Activated CD8-positive, alpha-beta memory T cell treated with anti-CD3 and anti-CD28 coated beads, Interleukin-2, amount 50 U/mL, for 24 hours (primary cell): ENCODE measurements around the gene HLA-DRB1.
"Not testable (repeated sequence)": the region's sequence is repeated elsewhere in the genome, so short reads cannot be mapped to it uniquely, and the experiment has no call there.

ENCODE experiments used
- DNase-seq: peaks from one replicate; pipeline ENCODE4 v3.0.0-alpha.2; 2020; ENCODE audit errors: extremely low read depth

HLA-DRB1 gene

DNA sequence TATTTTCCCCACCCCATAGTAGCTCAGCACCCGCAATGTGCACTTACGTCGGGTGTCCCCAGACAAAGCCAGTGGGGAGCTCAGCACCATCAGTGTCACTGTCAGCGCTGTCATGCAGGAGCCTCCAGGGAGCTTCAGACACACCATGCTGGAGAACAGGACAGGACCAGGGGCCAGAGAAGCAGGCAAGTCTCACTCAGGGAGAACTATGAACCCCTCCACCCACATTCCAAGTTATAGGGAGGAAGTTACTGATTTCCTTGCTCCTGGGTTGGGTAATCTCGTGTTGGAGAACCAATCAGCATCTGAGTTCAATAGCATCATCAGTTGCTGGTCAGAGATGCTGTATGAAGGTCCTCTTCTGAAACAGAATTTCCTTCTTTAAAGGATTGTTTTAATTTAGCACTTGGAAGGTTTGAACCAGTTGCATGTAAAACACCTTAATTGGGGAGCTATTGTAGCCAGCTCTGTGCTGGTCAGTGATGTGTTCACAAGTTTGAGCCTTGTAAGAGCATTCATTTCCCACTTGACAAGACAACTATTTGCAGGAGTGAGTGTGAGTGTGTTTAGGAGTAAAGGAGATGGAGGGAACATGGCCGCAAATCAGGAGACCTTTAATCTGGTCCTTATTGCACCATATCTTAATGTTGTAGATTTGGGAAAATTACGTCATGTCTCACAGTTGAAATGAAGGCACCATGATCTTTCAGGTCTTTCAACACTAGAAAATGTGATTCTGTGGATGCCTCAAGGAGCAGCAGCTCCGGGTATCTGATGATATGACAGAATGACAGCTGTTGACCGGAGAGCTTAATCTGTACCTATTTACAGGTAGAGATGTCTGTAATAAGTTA lies at the start of gene HLA-DRB1:
TSS of gene HLA-DRB1 (minus strand) at position 253 of the 854 bp plus-strand sequence. CDS start at position 147, 106 bp downstream.
- no peak for DNase-seq

DNA sequence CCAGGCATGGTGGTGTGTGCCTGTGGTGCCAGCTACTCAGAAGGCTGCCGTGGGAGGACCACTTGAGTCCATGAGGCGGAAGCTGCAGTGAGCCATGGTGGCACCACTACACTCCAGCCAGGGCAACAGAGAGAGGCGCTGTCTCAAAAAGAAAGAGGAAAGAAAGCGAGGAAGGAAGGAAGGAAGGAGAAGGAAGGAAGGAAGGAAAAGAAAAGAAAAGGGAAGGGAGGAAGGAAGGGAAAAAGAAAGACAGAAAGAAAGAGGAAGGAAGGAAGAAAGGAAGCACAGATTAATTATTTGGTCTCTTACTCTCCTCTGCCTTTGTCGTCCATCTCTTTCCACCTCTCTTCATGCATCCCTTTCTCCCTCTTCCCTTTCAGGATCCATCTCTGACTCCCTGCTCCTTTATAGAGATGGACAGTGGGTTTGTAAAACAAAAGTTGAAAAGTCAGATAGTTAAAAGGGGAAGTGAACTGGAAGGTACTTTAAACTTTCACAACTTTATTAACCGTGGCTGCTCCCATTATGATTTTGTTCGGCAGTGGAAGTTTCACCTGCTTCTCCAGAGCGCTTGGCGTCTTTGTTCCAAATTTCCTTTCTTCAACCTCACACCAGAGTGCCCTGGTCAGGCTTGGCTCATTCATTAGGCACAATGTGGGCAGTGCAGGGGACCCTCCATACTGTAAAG lies 49.0 kb upstream of the HLA-DRB1 start:
- no peak for DNase-seq

DNA sequence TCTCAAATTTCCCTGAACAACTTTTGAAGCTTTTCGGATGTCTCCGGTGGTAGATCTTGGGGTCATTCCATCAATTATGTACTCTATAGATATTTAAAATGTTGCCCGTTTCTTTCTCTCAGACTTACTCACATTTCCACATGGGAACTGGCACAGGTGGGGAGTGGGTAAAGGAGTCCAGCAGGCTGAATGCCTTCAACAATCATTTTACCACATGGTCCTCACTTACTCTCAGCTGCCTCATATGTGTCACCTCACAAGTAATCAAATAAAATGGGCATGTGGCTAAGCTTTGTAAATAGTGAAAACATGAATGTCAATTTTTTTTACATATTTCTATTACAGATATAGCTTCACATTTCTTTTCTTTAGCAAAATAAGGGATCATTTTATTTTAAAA lies 48.2 kb upstream of the HLA-DRB1 start:
- DNase-seq: no peak

DNA sequence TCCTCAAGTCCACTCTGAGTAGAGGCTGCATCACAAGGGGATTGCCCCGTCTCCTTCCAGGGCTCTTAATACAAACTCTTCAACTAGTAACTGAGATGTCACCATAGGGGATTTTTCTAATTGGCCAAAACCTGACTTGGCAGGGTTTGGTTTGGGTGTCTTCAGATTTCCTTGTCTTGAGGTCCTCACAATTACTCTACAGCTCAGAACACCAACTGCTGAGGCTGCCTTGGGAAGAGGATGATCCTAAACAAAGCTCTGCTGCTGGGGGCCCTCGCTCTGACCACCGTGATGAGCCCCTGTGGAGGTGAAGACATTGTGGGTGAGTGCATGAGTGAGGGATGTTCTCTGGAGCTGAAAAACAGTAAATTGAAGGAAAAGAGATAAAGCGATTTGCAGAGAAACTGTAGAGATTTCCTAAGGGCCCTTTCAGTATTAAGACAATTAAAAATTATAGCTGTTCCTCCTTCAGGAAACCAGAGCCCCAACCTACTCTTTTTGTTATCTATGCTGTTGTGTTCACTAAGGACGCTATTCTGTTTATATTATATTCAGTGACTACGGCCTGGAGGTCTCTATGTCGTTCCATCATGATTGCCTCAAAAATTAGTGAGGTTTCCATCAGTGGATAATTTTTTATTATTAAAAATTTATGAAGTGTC lies 47.7 kb upstream of the HLA-DRB1 start, which contains the start of gene HLA-DQA1:
TSS of gene HLA-DQA1 (plus strand) at position 188 of the 662 bp plus-strand sequence. CDS start at position 241, 53 bp downstream.
- DNase-seq: no peak

DNA sequence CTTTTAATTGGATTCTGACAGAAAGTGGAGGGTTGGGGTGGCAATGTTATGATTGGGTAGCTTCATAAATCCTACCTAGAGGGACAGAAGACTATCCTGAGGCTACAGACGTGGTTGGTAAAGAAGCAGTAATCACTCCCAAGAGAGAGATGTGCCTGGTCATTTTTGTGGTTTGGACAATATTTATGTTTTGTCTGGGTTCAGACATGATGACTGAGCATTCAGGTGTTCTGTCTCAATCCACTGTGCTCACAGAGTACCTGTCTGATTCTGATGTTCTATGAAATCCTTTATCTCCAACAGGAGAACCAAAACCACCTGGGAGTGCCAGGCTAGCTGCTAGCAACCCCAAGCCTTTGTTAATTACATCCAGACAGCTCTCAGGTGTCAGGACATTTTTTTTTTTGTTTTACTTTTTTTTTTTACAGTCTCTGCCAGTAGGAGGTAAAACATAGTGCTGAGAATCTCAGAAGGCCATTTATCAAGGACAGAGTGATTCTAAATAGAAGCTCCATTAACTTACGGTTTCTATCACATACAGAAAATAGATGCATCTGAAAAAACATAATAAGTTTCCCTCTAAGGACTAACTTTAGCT lies 46.0 kb upstream of the HLA-DRB1 start:
- no peak for DNase-seq

DNA sequence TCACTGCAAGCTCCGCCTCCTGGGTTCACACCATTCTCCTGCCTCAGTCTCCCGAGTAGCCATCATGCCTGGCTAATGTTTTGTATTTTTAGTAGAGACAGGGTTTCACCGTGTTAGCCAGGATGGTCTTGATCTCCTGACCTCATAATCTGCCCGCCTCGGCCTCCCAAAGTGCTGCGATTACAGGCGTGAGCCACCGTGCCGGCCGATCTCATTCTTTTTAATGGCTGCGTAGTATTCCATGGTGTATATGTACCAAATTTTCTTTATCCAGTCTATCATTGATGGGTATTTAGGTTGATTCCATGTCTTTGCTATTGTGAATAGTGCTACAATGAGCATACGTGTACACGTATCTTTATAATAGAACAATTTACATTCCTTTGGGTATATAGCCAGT lies 40.1 kb upstream of the HLA-DRB1 start:
- not testable (repeated sequence) for DNase-seq

DNA sequence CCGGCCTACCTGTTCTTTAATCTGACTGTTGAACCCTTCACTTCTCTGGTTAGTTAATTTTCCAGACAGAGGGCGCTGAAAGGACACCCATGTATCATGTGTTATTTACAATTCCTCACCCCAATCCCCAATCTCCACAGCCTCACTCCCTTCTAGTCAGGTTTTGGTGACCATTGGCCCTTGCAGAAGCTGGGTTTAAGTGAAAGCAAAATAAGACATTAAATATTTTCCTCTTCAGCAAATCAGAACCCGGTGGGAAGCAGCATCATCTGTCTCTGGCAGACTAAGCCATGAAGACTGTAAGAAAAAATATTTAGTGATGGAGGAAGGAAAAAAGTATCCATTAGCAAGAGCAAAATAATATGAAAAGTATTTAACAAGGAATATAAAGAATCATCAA lies 38.2 kb upstream of the HLA-DRB1 start:
- DNase-seq: no peak

DNA sequence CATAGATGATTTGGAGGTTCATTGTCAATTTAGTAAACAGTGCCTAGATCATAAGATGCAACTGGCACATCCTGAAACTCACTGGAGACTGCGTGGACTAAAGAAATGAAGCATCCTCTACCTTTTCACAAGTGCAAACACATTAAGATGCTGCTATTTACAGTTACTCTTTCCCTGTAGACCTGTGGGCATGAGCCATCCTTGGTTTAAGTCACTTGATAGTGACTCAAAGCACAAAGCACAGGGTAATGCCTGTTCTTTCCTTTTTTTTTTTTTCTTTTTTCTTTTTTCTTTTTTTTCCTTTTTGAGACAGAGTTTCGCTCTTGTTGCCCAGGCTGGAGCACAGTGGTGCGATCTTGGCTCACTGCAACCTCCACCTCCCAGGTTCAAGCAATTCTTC lies 37.6 kb upstream of the HLA-DRB1 start:
- DNase-seq: no peak

DNA sequence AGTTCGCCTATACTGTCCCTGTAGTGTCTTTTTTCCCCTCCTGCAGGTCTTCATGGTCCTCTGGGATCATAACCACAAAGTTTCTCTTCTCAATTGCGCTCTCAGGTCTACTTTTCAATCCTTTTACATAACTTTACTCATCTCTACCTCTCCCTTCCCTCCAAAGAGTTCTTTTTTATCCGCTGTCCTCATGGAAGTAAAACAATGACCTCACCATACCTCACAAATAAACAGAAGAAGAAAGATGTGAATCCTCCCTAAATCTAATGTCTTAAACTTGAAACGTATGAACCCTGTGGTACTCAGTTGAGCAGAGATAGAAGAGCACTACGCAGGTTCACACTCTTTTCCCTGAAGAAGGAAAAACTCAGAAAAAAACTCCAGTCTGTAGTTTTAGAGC lies 35.5 kb upstream of the HLA-DRB1 start:
- DNase-seq: no peak

DNA sequence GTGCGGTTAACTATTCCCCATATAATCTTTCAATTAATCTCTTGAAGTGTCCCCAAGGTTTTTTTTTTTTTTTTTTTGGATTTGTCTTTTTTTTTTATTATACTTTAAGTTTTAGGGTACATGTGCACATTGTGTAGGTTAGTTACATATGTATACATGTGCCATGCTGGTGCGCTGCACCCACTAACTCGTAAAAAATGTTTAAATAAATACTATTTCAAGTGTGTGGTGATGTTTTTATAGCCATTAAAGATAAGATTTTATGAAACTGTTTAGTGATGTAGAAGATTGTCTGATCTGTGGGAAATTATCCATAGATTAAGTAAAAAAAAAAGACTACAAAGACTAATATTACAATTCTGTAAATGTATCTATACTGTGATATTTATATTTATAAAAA lies 34.9 kb upstream of the HLA-DRB1 start:
- DNase-seq: no peak

DNA sequence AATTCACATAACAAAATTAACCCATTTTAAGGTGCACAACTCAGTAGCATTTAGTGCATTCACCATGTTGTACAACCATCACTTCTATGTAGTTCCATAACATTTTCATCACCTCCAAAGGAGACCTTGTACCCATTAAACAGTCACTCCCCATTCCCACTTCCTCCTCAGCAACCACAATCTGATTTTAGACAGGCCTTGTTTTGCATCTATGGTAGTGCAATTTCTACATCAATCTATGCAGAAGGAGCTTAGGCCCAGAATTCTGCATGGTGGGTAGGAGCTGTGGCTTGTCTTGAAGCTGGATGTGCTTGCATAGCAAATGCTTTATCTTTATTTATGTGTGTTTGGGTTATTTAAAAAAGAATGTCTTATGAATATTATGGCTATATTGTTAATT lies 34.0 kb upstream of the HLA-DRB1 start:
- DNase-seq: no peak

DNA sequence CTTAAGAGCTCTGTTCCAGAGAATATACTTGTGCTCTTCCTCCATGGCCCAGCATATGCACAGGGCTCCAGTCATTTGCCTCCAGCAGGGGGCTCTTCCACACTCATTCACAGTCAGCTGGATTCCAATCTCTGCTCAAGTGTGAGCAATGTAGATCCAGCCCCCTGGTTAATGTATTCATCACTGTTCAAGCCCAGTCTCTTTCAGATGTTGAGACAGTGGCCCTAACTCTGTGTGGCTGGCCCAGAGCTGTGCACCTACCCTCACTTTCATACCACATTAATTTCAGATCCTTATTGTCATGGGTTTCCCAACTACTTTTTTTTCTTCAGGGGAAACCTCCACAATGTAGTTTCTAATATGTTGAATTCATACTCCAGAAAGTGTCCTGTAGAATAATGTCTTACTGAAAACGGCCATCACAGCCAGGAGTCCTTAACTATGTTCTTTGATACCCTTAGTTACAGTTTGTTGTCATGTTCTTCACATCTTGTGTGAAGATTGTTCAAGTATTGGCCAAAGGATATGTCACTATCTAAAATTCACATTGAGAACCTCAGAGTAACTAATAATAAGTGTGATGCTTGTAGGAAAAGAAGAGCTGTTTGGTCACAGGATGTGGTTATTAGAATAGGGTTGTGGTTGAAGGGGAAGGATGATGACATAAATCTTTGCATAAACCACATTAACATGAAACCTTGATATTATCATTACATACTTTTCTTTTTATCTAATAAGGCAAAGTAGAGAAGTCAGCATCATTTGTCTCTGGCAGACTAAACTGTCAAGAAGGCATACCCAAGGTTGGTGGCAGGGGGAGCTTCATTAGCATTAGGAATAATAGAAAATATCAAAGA lies 33.1 kb upstream of the HLA-DRB1 start:
- DNase-seq: no peak

DNA sequence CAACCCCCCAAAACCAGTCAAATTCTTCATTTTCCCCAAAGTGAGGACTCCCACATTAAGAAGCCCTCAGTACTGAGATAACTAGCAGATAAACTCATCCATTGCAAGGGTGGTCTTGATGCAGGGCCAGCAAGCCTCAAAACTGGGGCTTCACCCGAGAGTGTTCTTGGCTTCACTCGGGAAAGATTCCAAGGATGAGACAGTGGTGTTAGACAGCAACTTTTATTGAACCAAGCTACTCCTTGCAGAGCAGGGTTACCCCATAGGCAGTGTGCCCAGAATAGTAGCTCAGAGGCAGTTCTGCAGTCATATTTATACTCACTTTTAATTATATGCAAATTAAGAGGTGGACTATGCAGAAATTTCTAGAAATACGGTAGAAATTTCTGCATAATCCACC lies 31.7 kb upstream of the HLA-DRB1 start:
- DNase-seq: no peak

DNA sequence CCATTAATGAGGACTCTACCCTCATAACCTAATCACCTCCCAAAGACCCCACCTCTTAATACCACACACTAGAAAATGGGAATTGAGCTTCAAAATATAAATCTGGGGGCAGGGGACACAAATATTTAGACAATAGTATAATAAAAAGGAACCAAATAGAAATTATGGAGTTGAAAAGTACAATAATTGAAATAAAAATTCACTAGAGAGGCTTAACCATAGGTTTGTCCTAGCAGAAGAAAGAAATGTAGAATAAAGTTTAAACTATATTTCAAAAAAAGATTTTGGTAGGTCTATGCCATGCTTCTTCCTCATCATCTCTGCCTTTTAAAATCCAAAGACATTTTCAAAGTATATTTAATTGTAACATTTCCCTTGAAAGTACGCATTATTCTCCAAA lies 28.1 kb upstream of the HLA-DRB1 start:
- DNase-seq: no peak

DNA sequence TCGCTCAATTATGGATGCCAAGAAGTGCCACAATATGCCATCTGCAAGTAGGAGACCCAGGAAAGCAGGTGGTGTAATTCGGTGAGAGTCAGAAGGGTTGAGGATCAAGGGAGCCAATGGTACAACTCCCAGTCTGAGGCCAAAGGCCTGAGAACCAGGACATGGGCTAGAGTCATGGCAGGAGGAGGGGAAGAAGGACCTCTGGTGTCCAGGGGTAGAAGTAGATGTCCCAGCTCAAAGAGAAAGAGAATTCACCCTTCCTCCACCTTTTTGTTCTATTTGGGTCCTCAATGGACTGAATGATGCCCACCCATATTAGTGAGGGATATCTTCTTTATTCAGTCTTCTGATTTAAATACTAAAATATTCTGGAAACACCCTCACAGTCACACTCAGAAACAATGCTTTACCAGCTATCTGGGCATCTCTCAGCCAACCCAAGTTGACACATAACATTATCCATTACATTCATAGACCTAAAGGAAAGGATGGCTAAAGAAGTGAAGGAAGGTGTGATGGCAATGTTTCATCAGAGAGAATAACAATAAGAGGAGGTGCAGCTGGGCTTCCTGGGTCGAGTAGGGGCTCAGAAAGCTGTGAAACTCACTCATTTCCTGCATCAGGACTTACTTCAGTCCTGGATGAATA lies 26.4 kb upstream of the HLA-DRB1 start:
- DNase-seq: no peak

DNA sequence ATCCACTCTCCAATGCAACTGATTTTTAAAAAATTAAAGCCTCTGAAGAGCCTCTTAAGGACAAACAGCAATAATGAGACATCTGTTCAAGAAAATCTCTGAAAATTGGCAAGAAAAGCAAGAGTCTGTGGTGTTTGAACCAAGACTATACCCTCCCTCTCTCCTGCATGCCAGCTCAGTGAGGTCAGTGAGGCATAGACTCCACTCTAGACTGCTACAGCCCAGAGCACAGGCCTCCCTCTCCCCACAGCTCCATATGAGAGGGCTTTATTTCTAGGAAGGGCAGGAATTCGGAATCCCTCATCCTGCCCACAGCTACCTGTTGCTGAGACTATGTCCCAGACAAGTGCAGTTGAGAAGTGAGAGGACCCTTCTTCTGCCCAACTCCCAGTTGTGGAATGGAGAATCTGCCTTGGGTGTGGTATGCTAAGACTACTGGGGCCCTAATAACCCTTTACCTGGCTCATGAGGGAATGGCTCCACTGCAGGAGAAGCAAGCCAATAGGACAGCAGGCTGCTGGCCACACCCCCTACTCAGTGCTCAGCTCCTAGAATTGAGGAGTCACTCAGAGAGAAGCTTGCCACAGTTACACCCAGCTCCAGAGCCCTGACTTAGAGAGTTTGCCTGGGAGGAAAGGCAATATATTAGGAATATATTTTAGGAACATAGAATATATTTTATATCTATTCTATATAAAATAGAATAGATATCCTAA lies 24.9 kb upstream of the HLA-DRB1 start:
- DNase-seq: no peak

DNA sequence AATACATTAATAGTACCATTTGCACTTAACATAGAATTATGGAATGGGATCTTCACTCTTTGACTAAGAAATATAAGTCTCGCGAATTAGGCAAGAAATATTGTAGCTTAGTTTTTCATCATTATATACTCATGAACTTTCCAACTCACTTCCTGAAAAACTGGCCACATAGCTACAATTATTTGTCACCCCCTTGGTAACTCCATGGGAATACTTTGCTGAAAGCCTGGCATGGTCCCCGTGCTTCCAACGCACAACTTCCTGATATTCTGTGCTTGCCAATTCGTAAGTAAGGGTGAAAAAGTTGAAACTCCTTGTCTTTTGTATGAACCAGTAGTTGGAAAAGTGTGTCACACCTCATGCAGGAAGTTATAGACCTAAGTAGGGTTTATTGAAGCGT lies 23.8 kb upstream of the HLA-DRB1 start:
- no peak for DNase-seq

DNA sequence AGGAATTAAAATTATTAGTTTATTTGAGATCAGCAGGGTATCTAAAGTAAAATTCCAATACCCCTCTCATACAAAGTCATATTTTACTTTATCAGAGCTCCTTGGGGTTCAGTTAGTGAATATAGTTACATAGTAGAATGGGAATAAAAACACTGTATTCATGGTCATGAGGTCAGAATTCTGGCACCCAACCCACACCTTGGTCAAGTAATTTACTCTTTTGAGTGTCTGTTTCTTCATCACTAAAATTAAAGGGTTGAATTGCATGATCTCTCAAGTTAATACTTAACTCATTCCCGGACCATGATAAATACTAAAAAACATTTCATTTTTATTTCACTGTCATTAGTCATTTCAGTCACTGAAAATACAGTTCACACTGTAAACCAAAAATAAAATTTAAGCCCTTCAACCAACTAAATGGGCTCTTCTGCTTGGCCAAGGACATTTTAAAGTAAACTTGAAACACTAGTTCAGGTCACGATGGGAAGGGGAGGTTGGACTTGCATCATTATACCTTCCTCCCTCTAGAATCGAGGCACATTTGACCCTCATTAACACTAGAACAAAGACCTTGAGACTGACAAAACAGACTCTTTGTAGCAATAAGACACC lies 21.1 kb upstream of the HLA-DRB1 start:
- no peak for DNase-seq
